Upper lobe of left lung (tissue), 4 donors: ENCODE data around the gene TECTA.

Experiments used
- EP300 ChIP-seq, 4 donors: sonication (generic); formaldehyde crosslinking; IDR thresholded peaks; one replicate each; pipeline ENCODE4 v1.5.1; 2017; ENCODE audit warnings: antibody characterized with exemption in 4 of 4, control low read depth in 2 of 4
- POLR2A ChIP-seq, 4 donors: fragments of 450-650 bp; IDR thresholded peaks; one replicate each; pipeline ENCODE4 v1.5.1; 2016 to 2017; ENCODE audit warnings: antibody characterized with exemption in 4 of 4, mild to moderate bottlenecking in 2 of 4
- POLR2AphosphoS5 ChIP-seq, 2 donors: sonication (generic); formaldehyde crosslinking; IDR thresholded peaks; one replicate each; pipeline ENCODE4 v1.5.1; 2017; ENCODE audit warnings: antibody characterized with exemption in 2 of 2
- TF ChIP-seq, protein P1 (sequence below), 6 experiments: fragments of 450-650 bp in 4 of 6; fragments of 200-600 bp in 2 of 6; sonication (generic) in 2 of 6; IDR thresholded peaks; one replicate each; pipeline ENCODE4 v1.5.1; 2016 to 2019; ENCODE audit warnings: antibody characterized with exemption in 6 of 6

DNA sequence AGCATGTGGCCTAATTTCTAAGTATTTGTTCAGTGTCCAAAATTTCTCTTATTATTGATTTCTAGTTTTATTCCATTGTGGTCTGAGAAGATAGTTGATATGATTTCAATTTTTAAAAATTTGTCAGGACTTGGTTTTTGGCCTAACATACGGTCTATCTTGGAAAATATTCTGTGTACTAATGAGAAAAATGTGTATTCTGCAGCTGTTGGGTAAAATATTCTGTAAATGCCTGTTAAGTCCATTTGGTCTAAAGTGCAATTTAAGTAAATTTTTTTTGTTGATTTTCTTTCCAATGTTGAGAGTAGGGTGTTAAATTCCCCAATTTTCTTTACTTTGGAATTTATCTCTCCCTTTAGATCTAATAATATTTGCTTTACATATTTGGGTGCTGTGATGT is 78.3 kb downstream of the TECTA start:
- TF ChIP-seq, protein P1, sequence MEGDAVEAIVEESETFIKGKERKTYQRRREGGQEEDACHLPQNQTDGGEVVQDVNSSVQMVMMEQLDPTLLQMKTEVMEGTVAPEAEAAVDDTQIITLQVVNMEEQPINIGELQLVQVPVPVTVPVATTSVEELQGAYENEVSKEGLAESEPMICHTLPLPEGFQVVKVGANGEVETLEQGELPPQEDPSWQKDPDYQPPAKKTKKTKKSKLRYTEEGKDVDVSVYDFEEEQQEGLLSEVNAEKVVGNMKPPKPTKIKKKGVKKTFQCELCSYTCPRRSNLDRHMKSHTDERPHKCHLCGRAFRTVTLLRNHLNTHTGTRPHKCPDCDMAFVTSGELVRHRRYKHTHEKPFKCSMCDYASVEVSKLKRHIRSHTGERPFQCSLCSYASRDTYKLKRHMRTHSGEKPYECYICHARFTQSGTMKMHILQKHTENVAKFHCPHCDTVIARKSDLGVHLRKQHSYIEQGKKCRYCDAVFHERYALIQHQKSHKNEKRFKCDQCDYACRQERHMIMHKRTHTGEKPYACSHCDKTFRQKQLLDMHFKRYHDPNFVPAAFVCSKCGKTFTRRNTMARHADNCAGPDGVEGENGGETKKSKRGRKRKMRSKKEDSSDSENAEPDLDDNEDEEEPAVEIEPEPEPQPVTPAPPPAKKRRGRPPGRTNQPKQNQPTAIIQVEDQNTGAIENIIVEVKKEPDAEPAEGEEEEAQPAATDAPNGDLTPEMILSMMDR (IDR thresholded peaks at IDR 0.05), result no peak
- no peak for TF ChIP-seq POLR2AphosphoS5 (IDR thresholded peaks at IDR 0.05)
- TF ChIP-seq EP300 (IDR thresholded peaks at IDR 0.05), result no peak
- TF ChIP-seq POLR2A (IDR thresholded peaks at IDR 0.05), result no peak
